ENCODE data around the gene ATP2A3.
"Not testable (repeated sequence)": the region's sequence is repeated elsewhere in the genome, so short reads cannot be mapped to it uniquely, and the experiment has no call there.

Gene ATP2A3

DNA sequence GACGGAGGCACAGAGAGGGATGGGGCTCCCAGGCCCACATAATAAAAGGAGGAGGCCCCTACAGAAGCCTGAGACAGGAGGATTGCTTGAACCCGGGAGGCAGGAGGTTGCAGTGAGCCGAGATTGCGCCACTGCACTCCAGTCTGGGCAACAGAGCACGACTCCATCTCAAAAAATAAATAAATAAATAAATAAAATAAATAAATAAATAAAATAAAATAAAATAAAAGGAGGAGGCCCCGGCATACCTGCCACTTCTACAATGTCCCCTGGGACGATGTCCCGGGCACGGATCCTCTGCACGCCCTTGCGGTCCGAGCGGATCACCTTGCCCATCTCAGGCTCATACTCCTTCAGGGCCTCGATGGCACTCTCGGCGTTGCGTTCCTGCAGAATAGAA, 13.2 kb downstream of the ATP2A3 start:
- TF ChIP-seq SPI1 (IDR thresholded peaks at IDR 0.05; ENCODE audit: low read depth, low read length), result no peak
- no peak for TF ChIP-seq TAF1 (IDR thresholded peaks at IDR 0.05; ENCODE audit: low read depth, low read length)
- TF ChIP-seq POLR2AphosphoS5 (IDR thresholded peaks at IDR 0.05; ENCODE audit: low read depth, low read length), result no peak
- no peak for TF ChIP-seq POU2F2 (IDR thresholded peaks at IDR 0.05; ENCODE audit: low read depth, low read length)
- TF ChIP-seq PAX5 (IDR thresholded peaks at IDR 0.05; ENCODE audit: insufficient read depth, low read length, severe bottlenecking), result no peak
- no peak for TF ChIP-seq POLR2A (IDR thresholded peaks at IDR 0.05; ENCODE audit: low read depth, low read length)
- DNase-seq (ENCODE audit: insufficient read length, low spot score) (no peak), FAIRE-seq (no peak)

DNA sequence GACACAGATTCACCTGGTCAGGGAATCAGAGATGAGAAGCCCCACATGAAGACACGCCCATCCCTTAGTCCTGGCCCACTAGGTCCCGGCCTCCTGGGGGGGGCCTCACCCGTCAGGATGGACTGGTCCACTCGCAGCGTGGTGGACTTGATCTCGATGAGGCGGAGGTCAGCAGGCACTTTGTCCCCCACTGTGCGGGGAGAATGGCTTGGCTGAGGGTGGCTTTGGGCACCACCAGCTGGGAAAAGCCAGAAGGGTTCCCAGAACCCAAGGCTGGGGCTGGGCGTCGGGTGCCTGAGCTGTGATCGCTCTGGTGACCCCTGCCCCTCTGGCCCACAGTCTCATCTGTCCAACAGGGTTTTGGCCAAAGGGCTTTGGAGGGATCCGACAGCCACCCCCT, 13.7 kb downstream of the ATP2A3 start:
- TF ChIP-seq POLR2AphosphoS5 (IDR thresholded peaks at IDR 0.05; ENCODE audit: low read depth, low read length) (no peak), SPI1 (IDR thresholded peaks at IDR 0.05; ENCODE audit: low read depth, low read length) (no peak), POU2F2 (IDR thresholded peaks at IDR 0.05; ENCODE audit: low read depth, low read length) (no peak), PAX5 (IDR thresholded peaks at IDR 0.05; ENCODE audit: insufficient read depth, low read length, severe bottlenecking) (no peak), POLR2A (IDR thresholded peaks at IDR 0.05; ENCODE audit: low read depth, low read length) (no peak), TAF1 (IDR thresholded peaks at IDR 0.05; ENCODE audit: low read depth, low read length) (no peak)
- DNase-seq (ENCODE audit: insufficient read length, low spot score) (no peak), FAIRE-seq (no peak)

DNA sequence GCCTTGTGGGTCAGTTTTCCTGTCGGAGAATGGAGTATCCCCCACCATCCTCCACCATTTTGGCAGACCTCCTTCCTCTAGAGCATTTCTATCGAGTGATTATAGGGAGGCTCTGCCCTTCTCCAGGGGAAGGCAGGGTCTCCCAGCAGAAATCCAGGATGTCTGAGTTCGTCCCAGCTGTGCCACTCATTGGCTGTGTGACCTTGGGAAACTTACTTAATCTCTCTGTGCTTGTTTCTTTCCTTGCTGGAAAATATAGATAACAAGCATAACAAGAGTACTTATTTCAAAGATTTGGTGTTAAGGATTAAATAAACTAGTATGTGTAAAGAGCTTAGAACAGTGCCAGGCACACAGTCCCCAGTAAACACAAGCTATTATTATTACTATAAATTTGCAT, 14.8 kb downstream of the ATP2A3 start:
- FAIRE-seq (no peak), DNase-seq (ENCODE audit: insufficient read length, low spot score) (no peak)
- TF ChIP-seq TAF1 (IDR thresholded peaks at IDR 0.05; ENCODE audit: low read depth, low read length), result no peak
- no peak for TF ChIP-seq PAX5 (IDR thresholded peaks at IDR 0.05; ENCODE audit: insufficient read depth, low read length, severe bottlenecking)
- TF ChIP-seq POU2F2 (IDR thresholded peaks at IDR 0.05; ENCODE audit: low read depth, low read length), result no peak
- no peak for TF ChIP-seq POLR2A (IDR thresholded peaks at IDR 0.05; ENCODE audit: low read depth, low read length)
- no peak for TF ChIP-seq POLR2AphosphoS5 (IDR thresholded peaks at IDR 0.05; ENCODE audit: low read depth, low read length)
- no peak for TF ChIP-seq SPI1 (IDR thresholded peaks at IDR 0.05; ENCODE audit: low read depth, low read length)

DNA sequence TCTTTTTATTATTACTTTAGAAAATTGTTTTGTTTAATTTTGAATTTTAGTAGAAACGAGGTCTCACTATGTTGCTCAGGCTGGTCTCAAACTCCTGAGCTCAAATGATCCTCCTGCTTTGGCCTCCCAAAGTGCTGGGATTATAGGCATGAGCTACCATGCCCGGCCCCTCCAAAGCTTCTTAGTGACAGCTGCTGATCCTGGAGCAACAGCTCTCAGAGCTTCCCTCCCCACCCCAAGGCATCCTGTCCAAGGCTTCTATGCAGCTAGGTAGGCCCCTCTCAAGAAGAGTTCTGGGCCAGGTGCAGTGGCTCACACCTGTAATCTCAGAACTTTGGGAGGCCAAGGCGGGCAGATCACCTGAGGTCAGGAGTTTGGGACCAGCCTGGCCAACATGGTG, 15.7 kb downstream of the ATP2A3 start:
- DNase-seq (ENCODE audit: insufficient read length, low spot score); FAIRE-seq: not testable (repeated sequence)

DNA sequence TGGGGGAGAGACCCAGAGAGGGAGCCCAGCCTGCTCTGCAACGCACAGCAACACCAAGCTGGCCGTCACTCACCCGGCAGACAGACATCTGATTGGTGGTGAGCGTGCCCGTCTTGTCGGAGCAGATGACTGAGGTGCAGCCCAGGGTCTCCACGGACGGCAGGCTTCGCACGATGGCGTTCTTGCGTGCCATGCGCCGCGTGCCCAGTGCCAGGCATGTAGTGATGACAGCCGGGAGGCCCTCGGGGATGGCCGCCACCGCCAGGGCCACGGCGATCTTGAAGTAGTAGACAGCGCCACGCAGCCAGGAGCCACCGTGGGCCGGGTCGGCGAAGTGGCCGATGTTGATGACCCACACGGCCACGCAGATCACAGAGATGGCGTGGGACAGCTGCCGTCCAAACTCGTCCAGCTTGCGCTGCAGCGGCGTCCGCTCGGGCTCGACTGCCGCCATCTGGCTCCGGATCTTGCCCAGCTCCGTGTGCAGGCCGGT, 16.9 kb downstream of the ATP2A3 start:
- no peak for DNase-seq (ENCODE audit: insufficient read length, low spot score)
- no peak for FAIRE-seq
- TF ChIP-seq POU2F2 (IDR thresholded peaks at IDR 0.05; ENCODE audit: low read depth, low read length) (no peak), POLR2AphosphoS5 (IDR thresholded peaks at IDR 0.05; ENCODE audit: low read depth, low read length) (no peak), POLR2A (IDR thresholded peaks at IDR 0.05; ENCODE audit: low read depth, low read length) (no peak), SPI1 (IDR thresholded peaks at IDR 0.05; ENCODE audit: low read depth, low read length) (no peak), PAX5 (IDR thresholded peaks at IDR 0.05; ENCODE audit: insufficient read depth, low read length, severe bottlenecking) (no peak), TAF1 (IDR thresholded peaks at IDR 0.05; ENCODE audit: low read depth, low read length) (no peak)

GRCh38 chr17:3946711-3947235, 17.5 kb downstream of the ATP2A3 start:
- FAIRE-seq, result no peak
- no peak for DNase-seq (ENCODE audit: insufficient read length, low spot score)
- TF ChIP-seq POLR2A (IDR thresholded peaks at IDR 0.05; ENCODE audit: low read depth, low read length) (no peak), SPI1 (IDR thresholded peaks at IDR 0.05; ENCODE audit: low read depth, low read length) (no peak), PAX5 (IDR thresholded peaks at IDR 0.05; ENCODE audit: insufficient read depth, low read length, severe bottlenecking) (no peak), POU2F2 (IDR thresholded peaks at IDR 0.05; ENCODE audit: low read depth, low read length) (no peak), POLR2AphosphoS5 (IDR thresholded peaks at IDR 0.05; ENCODE audit: low read depth, low read length) (no peak), TAF1 (IDR thresholded peaks at IDR 0.05; ENCODE audit: low read depth, low read length) (no peak)

GRCh38 chr17:3944485-3945388, 19.5 kb downstream of the ATP2A3 start:
- FAIRE-seq, result no peak
- TF ChIP-seq SPI1 (IDR thresholded peaks at IDR 0.05; ENCODE audit: low read depth, low read length) (no peak), POLR2A (IDR thresholded peaks at IDR 0.05; ENCODE audit: low read depth, low read length) (no peak), PAX5 (IDR thresholded peaks at IDR 0.05; ENCODE audit: insufficient read depth, low read length, severe bottlenecking) (no peak), POU2F2 (IDR thresholded peaks at IDR 0.05; ENCODE audit: low read depth, low read length) (no peak), POLR2AphosphoS5 (IDR thresholded peaks at IDR 0.05; ENCODE audit: low read depth, low read length) (no peak), TAF1 (IDR thresholded peaks at IDR 0.05; ENCODE audit: low read depth, low read length) (no peak)
- peak; percentile 74 for DNase-seq (ENCODE audit: insufficient read length, low spot score)

- TF ChIP-seq PAX5 (IDR thresholded peaks at IDR 0.05; ENCODE audit: insufficient read depth, low read length, severe bottlenecking), result no peak
- no peak for TF ChIP-seq POLR2AphosphoS5 (IDR thresholded peaks at IDR 0.05; ENCODE audit: low read depth, low read length)
- no peak for TF ChIP-seq SPI1 (IDR thresholded peaks at IDR 0.05; ENCODE audit: low read depth, low read length)
- TF ChIP-seq POLR2A (IDR thresholded peaks at IDR 0.05; ENCODE audit: low read depth, low read length), result no peak
- no peak for TF ChIP-seq POU2F2 (IDR thresholded peaks at IDR 0.05; ENCODE audit: low read depth, low read length)
- TF ChIP-seq TAF1 (IDR thresholded peaks at IDR 0.05; ENCODE audit: low read depth, low read length), result no peak
- DNase-seq (ENCODE audit: insufficient read length, low spot score) (no peak), FAIRE-seq (no peak)
Measured at GRCh38 chr17:3943240-3943891, 20.9 kb downstream of the ATP2A3 start.

DNA sequence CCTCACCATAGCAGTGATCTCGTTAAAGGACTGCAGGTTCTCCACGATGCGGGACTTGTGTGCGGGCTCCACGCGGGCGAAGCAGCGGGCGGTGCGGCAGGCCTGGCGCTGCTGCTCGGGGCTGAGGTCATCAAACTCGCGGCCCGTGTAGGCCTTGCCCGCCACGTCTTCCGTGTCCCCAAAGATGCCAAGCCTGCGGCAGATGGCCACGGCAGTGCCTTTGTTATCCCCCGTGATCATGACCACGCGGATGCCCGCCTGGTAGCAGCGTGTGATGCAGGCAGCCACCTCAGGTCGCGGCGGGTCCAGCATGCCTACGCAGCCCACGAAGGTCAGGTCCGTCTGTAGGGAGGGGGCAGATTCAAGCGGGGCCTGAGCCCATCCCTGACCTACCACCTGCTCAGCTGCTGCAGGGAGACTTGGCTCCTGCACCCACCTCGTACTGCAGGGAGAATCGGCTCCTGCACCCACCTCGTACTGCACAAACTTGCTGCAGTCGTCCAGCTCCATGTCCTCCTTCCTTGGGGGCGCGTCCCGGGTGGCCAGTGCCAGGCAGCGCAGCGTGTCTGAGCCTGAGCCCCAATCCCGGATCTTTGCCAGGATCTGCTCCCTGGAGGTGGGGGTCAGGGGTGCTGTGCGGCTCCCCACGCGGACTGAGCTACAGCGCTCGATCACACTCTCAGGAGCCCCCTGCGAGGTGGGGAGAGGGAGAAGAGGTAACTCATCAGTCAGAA, 23.1 kb downstream of the ATP2A3 start:
- FAIRE-seq (no peak), DNase-seq (ENCODE audit: insufficient read length, low spot score) (no peak)
- TF ChIP-seq POLR2A (IDR thresholded peaks at IDR 0.05; ENCODE audit: low read depth, low read length) (no peak), POU2F2 (IDR thresholded peaks at IDR 0.05; ENCODE audit: low read depth, low read length) (no peak), SPI1 (IDR thresholded peaks at IDR 0.05; ENCODE audit: low read depth, low read length) (no peak), POLR2AphosphoS5 (IDR thresholded peaks at IDR 0.05; ENCODE audit: low read depth, low read length) (no peak), TAF1 (IDR thresholded peaks at IDR 0.05; ENCODE audit: low read depth, low read length) (no peak), PAX5 (IDR thresholded peaks at IDR 0.05; ENCODE audit: insufficient read depth, low read length, severe bottlenecking) (no peak)

All from GM12891 (cell line).